Stimulated activated CD8-positive, alpha-beta memory T cell treated with anti-CD3 and anti-CD28 coated beads, Interleukin-12 subunit alpha, Interleukin-12 subunit beta, amount 100 ng/mL, for 24 hours (primary cell): Measurements from ENCODE around the gene C1orf35.

Experiments
- DNase-seq: peaks from one replicate; pipeline ENCODE4 v3.0.0-alpha.2; 2020; ENCODE audit errors: extremely low read depth

The C1orf35 gene

DNA sequence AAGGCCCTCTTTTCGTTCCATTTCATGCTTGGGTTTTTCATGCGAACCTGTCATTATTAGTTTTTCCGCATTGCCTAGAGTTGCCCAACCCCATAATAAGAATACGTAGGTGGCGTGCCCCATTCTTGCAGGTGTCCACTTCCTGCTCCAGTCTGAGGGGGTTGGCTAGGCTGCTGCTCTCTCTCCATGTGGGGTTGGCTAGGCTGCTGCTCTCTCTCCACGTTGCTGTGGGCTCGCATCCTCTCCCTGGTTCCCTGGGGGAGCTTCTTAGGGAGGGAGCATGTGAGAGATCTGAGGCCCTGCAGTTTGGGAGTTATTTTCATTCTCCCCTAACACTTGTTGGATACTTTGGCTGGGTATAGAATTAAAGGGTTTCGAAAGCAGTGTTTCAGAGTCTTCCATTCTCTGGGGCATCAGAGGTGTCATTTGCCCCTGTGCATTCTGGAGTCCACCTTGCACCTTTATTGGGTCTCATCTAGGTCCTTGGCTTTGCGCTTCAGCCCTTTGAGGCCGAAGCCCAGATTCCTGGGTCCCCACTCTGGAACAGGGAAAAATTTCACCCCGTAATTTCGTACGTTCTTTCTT lies 8.6 kb downstream of the C1orf35 start:
- DNase-seq = no peak

DNA sequence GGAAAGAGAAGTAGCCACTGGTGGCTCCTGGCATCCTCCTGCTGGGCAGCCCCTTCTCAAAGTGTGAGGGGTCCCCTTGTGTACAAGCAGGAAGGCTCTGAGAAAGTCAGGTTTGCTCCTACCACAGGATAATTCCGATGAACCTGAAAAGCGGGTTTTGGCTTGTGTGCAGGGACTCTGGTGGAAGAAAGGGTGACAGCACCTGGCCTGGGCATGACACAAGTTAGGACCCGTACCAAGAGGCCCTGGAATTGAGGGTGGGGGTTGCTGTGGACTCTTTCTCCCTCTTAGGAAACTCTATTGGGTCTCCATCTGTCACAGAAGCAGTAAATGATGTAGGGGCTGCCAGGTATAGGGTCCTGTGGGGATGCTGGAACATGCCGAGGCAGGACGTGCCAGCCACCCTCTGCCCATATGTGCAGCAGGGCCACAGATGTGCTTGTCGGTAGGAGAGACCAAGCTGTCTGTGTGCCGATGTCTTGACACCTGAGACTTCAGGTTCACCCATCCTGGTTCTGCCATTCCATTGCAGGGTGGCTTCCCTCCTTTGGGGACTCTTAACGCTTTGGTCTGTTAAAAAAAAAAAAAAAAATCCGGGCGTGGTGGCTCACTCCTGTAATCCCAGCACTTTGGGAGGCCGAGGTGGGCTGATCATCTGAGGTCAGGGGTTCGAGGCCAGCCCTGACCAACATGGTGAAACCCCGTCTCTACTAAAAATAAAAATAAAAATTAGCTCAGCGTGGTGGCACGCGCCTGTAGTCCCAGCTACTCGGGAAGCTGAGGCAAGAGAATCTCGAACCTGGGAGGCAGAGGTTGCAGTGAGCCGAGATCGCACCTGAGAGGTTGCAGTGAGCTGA lies 9.8 kb downstream of the C1orf35 start:
- DNase-seq = no peak

DNA sequence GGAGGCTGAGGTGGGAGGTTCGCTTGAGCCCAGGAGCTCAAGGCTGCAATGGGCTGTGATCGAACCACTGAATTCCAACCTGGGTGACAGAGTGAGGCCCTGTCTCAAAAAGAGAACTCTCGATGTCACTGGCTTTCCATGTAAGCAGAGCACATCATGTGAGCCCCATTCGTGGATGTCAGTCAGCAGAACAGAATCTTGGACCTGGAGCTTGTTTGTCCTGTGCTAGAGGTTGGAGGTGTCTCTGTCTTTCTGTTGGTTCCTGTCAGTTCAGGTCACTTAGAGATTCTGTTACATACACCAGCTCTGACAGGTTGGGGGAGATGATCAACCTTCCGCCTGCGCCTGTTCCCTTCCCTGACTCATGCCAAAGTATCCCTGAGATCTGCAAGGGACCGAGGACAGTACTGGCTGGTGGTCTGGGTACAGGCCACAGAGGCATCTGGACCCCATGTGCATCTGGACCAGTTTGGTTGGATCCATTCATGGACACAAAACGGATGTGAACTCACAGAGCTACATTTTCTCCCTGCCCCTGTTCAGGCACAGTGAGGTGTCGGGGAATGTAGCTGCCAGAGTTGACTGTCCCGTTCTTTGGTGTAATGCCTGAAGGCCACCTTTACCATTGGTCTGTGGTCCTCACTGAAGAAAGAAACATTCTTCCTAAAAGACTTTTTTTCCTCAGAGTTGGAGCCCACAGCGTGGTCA lies 10.6 kb downstream of the C1orf35 start:
- DNase-seq = no peak

DNA sequence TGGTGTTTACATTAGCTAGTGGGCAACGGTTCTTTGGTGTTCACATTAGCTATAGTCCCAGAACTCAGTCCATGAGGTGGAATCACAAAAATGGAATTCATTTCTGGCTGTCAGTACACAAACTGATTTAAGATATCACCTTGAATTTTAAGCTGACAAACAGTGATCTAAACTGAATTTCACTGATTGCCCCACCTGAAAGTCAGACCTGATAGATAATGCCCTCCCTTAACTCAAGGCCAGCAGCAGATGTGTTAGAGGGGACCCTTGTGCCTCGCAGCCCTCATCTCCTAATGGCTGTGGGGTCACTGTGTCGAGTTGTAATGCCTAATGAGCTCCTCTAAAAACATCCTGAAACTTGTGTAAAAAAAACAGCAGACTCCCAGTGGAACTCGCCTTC lies 12.0 kb downstream of the C1orf35 start:
- no peak for DNase-seq

DNA sequence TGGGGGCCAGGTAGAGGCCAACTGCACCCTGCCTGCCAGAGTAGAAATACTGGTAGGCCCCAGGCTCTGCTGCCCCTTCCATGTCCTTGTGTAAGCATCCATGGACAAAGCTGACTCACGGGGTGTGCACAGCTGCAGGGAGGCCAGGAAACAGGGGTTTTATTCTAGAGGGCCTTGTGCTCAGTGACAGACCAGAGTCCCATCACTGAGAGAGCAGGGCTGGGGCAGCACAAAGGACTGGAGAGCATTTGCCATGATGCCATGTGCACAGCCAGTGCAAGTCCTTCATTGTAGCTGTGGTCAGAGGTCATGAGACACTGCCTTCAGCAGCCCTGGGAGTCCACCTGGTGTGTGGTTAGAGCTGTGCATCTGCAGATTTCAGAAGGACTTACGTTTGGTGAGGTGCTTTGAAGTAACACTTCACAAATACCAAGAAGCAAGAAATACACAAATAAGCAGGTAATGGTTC lies 12.5 kb downstream of the C1orf35 start:
- no peak for DNase-seq

DNA sequence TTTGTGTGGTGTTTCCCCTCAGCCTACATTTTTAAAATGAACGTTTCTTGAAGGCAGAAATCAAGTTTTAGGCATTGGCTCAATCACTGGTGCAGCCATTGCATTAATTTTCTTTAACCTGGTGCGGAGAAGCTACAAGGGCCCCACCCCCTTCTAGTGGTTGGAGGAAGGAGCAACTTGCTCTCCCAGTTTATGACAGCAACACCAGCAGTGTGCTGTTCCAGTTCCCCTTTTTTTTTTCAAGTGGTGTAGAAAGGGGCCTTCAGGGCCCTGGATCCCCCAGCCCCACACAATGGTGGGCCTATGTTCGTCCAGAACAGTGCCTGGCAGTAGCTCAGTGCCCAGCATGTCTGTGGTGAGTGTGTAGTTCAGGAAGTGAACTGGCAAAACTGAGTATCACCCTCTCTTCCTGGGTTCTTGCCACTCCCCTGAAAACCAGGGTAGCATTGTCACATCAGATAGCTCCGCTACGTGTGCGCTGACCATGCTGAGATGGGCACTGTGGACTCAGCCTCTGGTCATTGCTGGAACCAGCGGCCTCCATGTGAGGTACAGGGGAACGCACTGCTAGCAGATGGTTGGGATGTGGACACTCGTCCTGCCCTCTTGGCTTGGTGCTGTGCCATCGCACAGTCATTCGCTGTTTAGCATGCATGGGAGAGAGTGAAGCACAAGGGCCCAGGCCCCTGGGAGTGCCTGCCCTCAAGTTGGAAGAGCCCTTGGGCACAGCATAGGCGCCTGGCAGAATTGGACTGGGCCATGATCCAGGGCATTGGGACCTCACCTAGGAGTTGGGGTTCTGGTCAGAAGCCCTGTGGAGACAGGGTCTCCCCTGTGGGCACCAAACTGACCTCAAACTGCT lies 13.4 kb downstream of the C1orf35 start:
- DNase-seq = no peak

DNA sequence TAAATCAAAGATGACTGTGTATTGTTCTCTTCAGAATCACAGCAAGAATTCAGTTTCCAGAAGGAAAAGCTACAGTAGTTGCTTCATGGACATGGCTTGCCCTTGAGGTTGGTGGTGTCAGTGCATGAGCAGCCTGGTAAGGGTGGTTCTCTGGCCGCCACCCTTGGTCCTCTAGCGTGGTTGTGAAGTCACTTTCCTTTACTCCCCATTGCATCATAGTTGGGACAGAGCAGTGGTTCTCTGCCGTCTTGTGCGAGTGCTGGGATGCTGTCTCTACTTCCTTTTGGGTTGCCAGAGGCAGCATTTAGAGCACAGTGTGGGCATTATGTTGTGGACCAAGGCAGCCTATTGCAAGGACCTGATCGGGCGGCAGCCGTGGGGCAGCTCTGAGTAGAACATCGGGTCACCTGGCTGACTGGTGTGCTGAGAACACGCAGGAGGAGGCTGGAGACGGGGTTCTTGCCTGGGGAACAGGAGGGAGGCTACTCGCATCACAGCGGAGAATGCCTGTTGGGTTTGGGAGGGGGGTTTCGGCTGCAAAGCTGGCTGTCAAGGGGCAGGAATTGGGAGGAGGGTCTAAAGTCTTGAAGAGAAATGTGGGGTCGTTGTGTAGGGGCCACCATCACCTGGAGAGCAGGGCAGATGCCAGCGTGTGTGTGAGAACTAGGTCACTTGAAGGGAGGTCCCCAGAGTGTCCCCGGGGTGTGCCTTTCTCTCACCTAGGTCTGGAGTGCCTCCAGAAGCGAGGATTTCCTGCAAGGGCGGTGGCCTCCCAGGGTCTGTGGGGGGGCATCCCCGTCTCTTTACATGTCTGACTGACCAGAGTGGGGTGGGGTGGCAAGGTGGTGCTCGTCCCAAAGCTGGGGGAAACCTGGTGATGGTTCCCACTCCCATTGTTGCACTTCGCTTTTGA lies 14.3 kb downstream of the C1orf35 start:
- no peak for DNase-seq

DNA sequence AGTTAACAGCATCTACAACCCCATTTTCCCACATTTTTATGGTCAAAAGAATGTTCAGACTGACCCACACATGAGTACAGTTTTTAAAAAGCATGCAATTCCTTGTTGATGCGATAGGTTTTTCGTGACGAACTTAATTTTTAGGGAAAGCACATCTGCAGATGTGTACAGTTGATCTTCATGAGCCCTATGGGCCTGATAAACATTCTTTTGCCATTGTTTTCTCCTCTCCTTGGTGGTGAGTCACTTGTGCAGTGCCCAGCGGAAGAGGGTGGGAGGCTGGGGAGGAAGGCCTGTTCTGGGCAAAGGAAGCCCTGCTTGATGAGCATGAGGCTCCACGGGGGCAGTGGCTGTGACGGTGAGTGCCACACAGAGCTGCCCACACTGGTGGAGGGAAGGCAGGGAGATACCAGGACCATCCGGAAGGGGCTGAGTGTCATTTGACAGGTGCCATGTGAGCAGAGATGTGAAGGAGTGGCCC lies 15.3 kb downstream of the C1orf35 start:
- no peak for DNase-seq

DNA sequence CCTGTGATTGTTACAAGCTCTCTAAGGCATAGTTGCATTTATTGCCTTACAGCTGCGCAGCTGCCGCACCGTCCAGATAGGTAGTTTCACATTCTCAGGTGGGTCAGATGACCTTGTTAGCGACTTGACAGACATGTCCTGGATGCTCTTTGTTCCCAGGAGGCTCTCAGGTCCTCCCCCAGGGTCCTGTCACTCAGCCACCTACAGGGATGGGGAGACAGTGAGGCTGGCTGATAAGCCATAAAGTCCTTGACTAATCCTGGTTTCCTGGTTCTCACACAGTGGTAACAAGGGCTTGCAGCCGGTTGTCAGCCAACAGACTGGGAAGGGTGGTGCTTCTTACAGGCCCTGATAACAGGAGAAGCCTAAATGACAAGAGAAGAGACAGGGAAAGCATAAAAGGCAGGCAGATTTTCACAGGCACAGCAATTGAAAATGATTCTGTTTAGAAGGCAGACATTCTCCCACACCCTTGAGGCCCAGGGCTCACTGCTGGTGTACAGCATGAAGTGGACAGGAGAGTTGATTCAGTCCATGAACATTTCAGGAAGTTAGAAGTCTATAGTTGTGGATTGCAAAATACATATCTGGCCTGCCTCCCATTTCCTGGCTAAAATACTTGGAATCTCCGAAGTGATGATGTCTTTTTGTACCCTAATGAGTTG lies 17.7 kb downstream of the C1orf35 start:
- DNase-seq = no peak

DNA sequence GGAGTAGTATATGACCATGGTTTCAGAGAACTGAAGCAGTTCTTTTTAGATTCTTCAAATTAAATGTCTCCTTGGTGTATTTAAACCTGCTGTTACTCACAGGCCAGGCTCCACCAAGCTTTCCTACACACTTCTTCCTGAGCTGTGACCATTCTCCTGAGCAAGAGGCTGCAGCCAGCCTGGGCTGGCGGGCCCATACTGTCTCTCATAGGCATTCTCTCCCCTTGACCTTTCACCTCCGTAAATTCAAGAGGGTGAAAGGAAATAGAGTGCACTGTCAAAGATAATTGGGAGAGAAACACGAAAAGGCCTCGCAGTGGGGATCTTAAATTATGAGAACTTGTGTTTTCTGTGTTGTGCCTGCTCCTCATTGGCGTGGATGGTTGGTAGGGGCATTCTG lies 18.3 kb downstream of the C1orf35 start:
- no peak for DNase-seq

DNA sequence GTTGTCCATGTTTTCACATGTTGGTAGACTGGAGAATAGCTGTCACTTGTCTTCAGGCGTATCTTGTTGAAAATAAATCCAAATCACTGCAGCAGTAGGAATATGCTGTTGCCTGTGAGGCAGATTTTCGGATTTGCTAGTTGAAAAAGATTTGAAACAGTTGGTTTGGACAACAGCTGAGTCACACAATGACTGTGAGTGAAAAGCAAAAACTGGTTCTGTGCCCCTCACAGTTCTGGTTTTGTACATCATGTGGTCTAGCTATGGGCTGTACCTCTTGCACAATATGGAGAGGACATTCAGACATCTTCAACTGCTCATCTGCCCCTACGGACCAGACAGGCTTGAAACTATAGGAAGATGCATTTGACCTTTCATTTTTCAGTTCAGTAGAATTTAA lies 18.8 kb downstream of the C1orf35 start:
- DNase-seq = no peak

DNA sequence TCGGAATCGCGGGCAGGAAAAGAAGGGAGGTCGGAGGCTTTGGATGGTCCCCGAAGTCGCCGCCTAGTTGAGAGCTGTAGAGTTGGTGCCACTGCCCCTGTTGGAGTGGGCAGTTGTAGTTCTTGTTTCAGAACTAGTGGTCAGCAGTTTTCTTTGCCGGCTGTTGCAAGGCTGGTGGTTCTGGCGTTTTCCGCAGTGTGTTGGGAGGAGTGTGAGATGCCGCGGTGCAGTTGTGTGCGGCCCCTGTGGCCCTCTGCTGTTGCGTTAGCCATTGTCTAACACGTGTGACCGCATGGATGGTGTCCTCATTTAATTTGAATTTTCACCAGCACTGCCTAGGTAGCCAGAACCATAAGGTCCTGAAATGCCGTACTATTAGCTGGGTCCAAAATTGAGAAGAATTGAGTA lies 19.2 kb downstream of the C1orf35 start:
- no peak for DNase-seq

DNA sequence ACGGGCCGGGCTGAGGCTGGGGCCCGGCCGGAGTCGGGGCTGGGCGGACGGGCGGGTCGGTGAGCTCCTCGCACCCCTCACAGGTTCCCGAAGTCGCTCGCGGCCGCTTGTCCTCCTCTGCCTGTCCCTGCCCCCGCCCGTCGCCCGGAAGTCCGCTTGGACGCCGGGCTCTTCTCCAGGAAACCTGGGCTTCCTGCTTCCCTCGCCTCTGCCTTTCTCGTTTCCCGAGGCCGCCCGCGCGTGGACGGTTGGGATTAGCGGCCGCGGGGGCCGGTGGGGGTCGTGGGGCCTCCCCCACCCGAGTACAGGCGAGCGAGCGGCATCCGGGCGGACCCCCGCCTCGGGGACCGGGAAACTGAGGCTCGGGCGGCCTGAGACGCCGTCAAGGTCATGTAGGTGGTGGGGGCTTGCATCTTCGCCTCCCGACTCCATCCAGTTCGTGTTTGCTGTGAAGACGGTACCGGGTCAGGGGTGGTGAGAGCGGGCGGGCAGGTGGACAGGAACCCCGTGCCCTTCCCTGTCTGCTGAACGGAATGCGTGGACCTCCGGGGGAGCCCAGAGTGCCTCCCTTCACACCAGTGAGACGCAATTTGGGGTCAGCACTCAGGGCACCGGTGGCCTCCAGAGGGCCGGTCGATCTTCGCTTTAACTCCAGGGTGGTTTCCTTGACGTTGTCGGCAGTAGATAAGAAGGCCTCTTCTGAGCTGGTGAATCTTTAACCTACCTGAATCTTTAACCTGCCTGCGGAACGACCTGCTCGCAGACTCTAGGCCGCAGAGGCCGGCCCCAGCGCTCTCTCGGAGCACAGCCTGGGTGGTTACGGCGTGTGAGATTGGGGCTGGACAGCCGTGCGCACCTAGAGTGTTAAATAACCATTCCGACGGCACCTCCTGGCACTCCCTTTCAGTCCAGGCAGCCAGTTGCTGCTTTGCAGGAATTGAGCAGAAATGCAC lies 19.9 kb downstream of the C1orf35 start:
- no peak for DNase-seq

DNA sequence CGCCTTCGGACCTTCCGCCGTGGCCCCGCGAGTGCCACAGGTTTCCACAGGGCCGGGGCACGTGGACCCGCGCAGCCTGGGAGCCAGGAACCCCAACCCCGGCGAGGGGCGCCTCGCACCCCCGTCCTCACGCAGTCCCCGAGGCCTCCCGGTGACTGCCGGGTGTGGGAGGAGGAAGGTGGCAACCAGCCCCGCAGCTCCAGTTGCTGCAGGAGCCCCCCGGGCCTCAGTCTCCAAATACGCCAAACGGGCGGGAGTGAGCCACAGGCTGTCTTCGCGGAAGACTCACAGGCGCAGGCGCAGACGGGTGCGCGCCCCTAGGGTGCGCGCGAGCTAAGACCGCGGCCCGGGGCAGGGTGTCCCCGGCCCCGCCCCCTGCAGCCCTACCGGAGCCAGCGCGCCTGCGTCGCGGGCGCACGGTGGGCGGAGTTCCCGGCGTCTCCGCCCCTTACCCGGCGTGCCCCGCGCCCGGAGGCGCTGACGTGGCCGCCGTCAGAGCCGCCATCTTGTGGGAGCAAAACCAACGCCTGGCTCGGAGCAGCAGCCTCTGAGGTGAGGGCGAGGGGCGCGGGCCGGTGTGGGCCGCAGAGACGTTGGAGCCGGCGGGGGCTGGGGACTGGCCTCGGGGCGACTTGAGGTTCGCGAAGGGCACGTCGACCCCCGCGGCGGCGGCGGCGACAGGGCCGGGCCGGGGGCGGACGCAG lies 20.8 kb downstream of the C1orf35 start, which contains the start of gene ARF1:
TSS of gene ARF1 (plus strand) at position 495 of the 704 bp plus-strand sequence. CDS start 14,407 bp downstream, outside the sequence.
- peak; percentile 84 for DNase-seq

DNA sequence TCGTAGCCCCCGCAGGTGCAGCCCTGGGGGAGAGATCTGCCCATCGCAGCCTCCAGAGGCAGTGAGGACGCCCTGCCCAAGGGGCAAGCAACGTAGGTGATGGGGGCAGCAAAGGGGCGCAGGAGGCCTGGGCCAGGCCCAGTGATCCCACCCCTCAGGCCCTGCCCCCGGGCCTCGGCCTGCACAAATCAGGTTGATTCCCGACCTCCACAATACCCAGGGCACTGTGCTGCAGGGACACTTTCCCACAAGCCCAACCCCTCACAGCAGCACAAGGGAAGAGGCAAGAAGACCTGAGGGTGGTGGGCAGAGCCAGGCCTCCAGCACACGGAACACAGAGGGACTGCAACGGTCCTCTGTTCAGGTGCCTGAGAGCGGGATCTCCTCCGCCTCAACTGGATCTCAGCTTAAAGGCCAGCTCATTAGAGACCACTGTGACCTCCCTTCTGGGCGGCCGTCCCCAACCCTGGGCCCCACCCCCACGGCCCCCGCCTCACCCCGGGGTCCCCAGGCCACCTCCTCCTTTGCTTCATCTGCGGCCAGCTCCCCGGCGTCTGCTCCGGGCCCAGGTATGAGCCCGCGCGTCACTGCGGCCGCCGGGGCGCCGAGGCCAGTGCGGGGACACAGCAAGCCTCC lies 21.4 kb downstream of the C1orf35 start:
- DNase-seq = no peak

DNA sequence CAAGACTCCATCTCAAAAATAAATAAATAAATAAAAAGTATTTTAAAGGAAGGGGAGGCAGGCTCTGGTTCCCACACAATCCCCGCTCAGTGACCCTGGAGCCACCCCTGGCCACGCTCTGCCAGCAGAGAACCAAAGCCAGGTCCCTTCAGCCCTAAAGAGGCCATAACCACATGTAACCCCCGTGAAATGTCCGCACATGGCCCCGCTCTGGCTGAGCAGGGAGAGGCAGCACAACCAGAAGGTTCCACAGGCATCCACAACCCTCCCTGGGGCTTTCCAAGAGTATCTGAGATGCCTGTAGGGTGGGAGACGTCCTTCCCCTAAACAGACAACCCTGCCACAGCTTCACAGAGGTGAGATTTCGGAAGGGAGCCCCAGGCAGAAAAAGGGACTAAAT lies 22.0 kb downstream of the C1orf35 start:
- DNase-seq = no peak

DNA sequence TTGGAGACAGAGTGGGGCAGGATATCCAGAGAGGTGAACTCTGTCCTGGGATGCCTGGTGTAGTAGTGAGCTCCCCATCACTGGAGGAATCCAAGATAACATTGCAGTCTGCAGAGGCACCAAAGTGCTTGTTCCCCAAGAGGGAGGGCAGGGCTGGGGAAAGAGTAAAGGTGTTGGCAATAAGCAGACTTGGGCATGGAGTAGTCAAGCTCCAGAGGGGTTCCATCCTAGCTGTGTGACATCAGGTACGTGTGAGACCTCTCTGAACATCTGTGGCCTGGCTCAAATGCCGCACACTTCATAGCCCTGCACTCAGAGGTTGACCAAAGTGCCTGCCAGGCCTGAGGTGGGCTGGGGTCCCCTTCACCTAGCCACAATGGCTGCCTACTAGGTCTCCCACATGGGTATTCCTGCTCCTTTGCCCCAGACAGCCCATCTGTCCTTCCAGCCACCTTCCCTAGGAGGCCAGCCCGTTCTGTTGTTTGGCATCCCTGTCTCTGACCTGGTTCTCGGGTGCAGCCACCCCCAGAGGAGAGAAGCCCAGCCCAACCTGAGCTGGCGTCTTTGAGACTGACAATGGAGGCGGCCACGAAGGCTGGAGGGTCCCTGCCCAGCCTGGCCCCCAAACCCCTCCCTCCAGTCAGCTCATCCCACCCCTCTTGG lies 23.4 kb downstream of the C1orf35 start:
- no peak for DNase-seq
